CD4-positive, alpha-beta memory T cell (primary cell): Measurements from ENCODE around the gene FOXP4. TPM values are rescaled to one million over a fixed set of nuclear protein-coding genes. Genes with fewer than 3 reads are reported as not detected.

Experiments
- CTCF ChIA-PET: fragments of 350-600 bp; sonication (Branson Sonifier 250); formaldehyde crosslinking; loops from one replicate; lab custom pipeline; 2021; ENCODE audit warnings: inconsistent platforms; ENCODE audit not compliant: partially characterized antibody; lab: Charles Lee
- POLR2A ChIA-PET: fragments of 350-600 bp; sonication (Branson Sonifier 250); formaldehyde crosslinking; loops from one replicate; lab custom pipeline; 2021; ENCODE audit not compliant: partially characterized antibody; lab: Charles Lee
- DNase-seq, 5 donors: peaks; one replicate each; pipeline versions ENCODE4 v3.0.0 to v3.0.0-alpha.2; 2020 to 2022; ENCODE audit warnings: mixed read lengths in 1 of 5
- H3K27ac ChIP-seq: one replicate; pipeline ENCODE4 v1.7.0; 2013; ENCODE audit warnings: low read depth, low read length
- H3K27me3 ChIP-seq: 2 replicates; pipeline ENCODE4 v1.7.0; 2013; ENCODE audit warnings: mild to moderate bottlenecking, low read length, moderate library complexity; ENCODE audit not compliant: insufficient read depth
- H3K36me3 ChIP-seq: 2 replicates; pipeline ENCODE4 v1.7.0; 2013; ENCODE audit warnings: mild to moderate bottlenecking, low read length, moderate library complexity; ENCODE audit not compliant: insufficient read depth
- H3K4me1 ChIP-seq: 2 replicates; pipeline ENCODE4 v1.7.0; 2013; ENCODE audit warnings: mild to moderate bottlenecking, low read length, moderate library complexity; ENCODE audit not compliant: insufficient read depth
- H3K4me3 ChIP-seq, 2 donors: one replicate each; pipeline ENCODE4 v1.7.0; 2013; ENCODE audit warnings: low read length in 2 of 2, mild to moderate bottlenecking in 1 of 2
- H3K9me3 ChIP-seq, 2 donors: one replicate each; pipeline ENCODE4 v1.7.0; 2013; ENCODE audit warnings: low read length in 2 of 2, control low read depth in 1 of 2; ENCODE audit not compliant: control insufficient read depth in 1 of 2
- H3K27ac Mint-ChIP-seq, 7 donors: one replicate each; pipeline ENCODE4 v1.8.0; 2020 to 2021; ENCODE audit warnings: mixed read lengths in 7 of 7, mild to moderate bottlenecking in 6 of 7, inconsistent platforms in 3 of 7, moderate library complexity in 3 of 7
- H3K27me3 Mint-ChIP-seq, 2 donors: one replicate each; pipeline ENCODE4 v1.8.0; 2020 to 2021; ENCODE audit warnings: mixed read lengths in 2 of 2
- H3K36me3 Mint-ChIP-seq, 2 donors: one replicate each; pipeline ENCODE4 v1.8.0; 2020 to 2021; ENCODE audit warnings: mixed read lengths in 2 of 2, inconsistent platforms in 1 of 2, mild to moderate bottlenecking in 1 of 2
- H3K4me1 Mint-ChIP-seq, 4 donors: one replicate each; pipeline ENCODE4 v1.8.0; 2020 to 2021; ENCODE audit warnings: mixed read lengths in 4 of 4, mild to moderate bottlenecking in 1 of 4
- H3K4me3 Mint-ChIP-seq, 8 donors: one replicate each; pipeline ENCODE4 v1.8.0; 2020 to 2021; ENCODE audit warnings: mixed read lengths in 8 of 8, mild to moderate bottlenecking in 7 of 8, moderate library complexity in 6 of 8, inconsistent platforms in 3 of 8
- H3K9me3 Mint-ChIP-seq, 8 donors: one replicate each; pipeline ENCODE4 v1.8.0; 2020 to 2021; ENCODE audit warnings: mixed read lengths in 8 of 8, mild to moderate bottlenecking in 5 of 8, inconsistent platforms in 3 of 8, moderate library complexity in 1 of 8
- intact Hi-C: fragments of 100-400 bp; cut with micrococcal nuclease; formaldehyde crosslinking; loops from one replicate; pipeline ENCODE4 v1.15.1; 2023
- polyA plus RNA-seq, 2 donors: library from polyadenylated mRNA; unstranded; fragments of 300-500 nt; fragmentation: Illumina TruSeq; gene quantifications; one replicate each; pipeline ENCODE4 v1.2.3, GENCODE V29; 2021
- total RNA-seq, 2 experiments: library from RNA; stranded (reverse); gene quantifications; one replicate each; pipeline ENCODE4 v1.2.3, GENCODE V29; 2021

The FOXP4 gene
- total and polyA plus RNA-seq, 4 experiments from 2014 or later: 0.08 to 7.8 (median 4.5) TPM

DNA sequence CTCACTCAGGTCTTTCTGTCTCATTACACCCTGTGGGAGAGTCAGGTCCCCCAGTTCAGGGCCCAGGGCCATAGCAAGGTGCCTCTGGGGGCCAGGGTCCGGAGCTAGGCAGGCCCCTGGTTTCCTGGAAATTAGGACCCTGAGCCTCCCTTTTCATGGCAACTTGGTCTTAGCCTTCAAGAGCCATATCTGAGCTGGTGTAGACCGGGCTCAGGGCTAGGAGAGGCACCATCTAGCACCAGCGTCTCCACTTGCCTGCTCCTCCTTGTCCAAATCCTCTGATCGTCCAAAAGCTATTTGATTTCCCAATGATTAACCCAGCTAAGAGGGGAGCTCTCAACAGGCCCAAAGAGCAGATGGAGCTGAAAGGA lies 97.7 kb downstream of the FOXP4 start:
- intact Hi-C loops: no loop called here
- Histone ChIP-seq H3K27ac (no peak overlapping the region), H3K27me3 (peaks cover 13% of the 10 kb centered on the region), H3K4me3 (no peak overlapping the region), H3K4me1 (no peaks in the 10 kb centered on the region), H3K9me3 (no peaks in the 10 kb centered on the region), H3K36me3 (no peaks in the 10 kb centered on the region)
- Mint-ChIP-seq H3K9me3 (no peaks in the 10 kb centered on the region), H3K4me1 (peaks cover 0 to 8% (median 0%) of the 10 kb centered on the region in 4 donors), H3K36me3 (no peaks in the 10 kb centered on the region), H3K27me3 (peaks cover 19 to 38% of the 10 kb centered on the region in 2 donors), H3K27ac (no peak overlapping the region), H3K4me3 (no peak overlapping the region)
- POLR2A ChIA-PET: no interaction called here
- no peak for DNase-seq
- CTCF ChIA-PET: no interaction called here

DNA sequence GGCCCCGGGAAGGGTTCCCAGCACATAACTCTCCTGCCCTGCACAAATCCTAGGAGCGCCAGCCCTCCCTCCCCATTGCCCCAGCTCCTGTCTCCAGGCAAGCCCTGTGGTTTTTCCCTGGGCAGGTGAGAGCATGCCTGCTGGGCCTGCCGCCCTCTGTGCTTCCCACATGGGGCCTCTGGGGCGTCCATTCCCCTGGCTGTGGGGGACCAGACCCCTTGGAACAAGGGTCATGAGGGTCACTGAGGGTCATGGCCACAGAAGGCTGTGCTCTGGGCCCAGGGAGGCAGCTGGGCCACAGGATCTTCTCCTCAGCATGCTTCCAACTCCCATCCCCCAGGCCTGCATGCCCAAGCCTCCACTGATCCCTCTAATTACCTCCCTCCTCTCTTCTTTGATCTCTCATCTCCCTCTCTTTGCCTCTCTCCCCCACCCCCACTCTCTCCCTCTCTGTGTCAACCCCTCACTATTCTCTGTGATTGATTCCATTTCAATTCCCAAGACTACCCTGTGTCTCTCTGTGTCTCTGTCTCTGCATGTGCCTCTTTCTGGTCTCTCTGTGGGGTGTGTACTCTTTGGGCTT lies 98.2 kb downstream of the FOXP4 start:
- peaks cover 16 to 33% of the 10 kb centered on the region in 2 donors for H3K27me3 Mint-ChIP-seq

DNA sequence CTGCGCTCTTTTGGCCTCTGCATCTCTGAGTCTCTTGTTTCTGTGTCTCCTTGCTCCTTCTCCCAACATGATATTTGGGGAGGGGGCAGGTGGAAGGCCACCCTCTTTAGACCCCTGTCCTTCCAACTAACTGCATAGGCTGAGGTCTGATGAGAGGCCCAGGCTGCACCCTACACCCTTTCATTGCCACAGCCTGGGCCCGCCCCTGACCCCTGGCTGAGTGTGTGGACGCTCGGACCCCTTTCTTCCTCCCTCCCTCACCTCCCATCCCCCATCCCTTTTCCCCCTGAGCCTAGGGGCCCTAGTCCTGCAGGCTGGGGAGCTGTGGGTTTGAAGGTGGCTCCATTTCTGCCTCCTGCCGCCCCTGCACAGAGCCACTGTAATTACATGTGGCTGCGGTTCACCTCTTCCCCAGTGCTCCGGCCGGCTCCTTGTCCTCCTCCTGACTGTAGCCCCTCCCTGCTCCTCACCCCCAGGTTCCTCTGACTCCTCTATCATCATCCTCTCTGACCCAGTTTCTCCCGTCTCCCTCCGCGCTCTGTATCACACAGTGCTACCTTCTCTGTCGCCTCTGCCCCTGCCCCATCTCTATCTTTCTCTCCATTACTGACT lies 98.9 kb downstream of the FOXP4 start:
- H3K9me3 ChIP-seq: no peaks in the 10 kb centered on the region
- H3K27ac ChIP-seq: no peak overlapping the region
- H3K9me3 Mint-ChIP-seq: no peaks in the 10 kb centered on the region
- H3K4me3 Mint-ChIP-seq: no peak overlapping the region
- intact Hi-C loops: no loop called here
- no peaks in the 10 kb centered on the region for H3K36me3 Mint-ChIP-seq
- POLR2A ChIA-PET: no interaction called here
- peaks cover 5% of the 10 kb centered on the region for H3K27me3 ChIP-seq
- H3K36me3 ChIP-seq: no peaks in the 10 kb centered on the region
- H3K27ac Mint-ChIP-seq: no peak overlapping the region
- CTCF ChIA-PET: no interaction called here
- DNase-seq: no peak
- no peaks in the 10 kb centered on the region for H3K4me1 Mint-ChIP-seq
- peaks cover 10 to 27% of the 10 kb centered on the region in 2 donors for H3K27me3 Mint-ChIP-seq
- H3K4me3 ChIP-seq: no peak overlapping the region
- H3K4me1 ChIP-seq: no peaks in the 10 kb centered on the region

More for the DNA sequence above, 98.2 kb downstream of the FOXP4 start:
- POLR2A ChIA-PET: no interaction called here
- no peaks in the 10 kb centered on the region for H3K36me3 ChIP-seq
- H3K9me3 Mint-ChIP-seq: no peaks in the 10 kb centered on the region
- no peaks in the 10 kb centered on the region for H3K36me3 Mint-ChIP-seq
- H3K27me3 ChIP-seq: peaks cover 7% of the 10 kb centered on the region
- H3K4me3 Mint-ChIP-seq: no peak overlapping the region
- CTCF ChIA-PET: no interaction called here
- H3K9me3 ChIP-seq: no peaks in the 10 kb centered on the region
- no peaks in the 10 kb centered on the region for H3K4me1 ChIP-seq
- H3K4me1 Mint-ChIP-seq: peaks cover 0 to 5% (median 0%) of the 10 kb centered on the region in 4 donors
- no peak overlapping the region for H3K4me3 ChIP-seq
- no peak for DNase-seq
- H3K27ac Mint-ChIP-seq: no peak overlapping the region
- intact Hi-C loops: no loop called here
- no peak overlapping the region for H3K27ac ChIP-seq

DNA sequence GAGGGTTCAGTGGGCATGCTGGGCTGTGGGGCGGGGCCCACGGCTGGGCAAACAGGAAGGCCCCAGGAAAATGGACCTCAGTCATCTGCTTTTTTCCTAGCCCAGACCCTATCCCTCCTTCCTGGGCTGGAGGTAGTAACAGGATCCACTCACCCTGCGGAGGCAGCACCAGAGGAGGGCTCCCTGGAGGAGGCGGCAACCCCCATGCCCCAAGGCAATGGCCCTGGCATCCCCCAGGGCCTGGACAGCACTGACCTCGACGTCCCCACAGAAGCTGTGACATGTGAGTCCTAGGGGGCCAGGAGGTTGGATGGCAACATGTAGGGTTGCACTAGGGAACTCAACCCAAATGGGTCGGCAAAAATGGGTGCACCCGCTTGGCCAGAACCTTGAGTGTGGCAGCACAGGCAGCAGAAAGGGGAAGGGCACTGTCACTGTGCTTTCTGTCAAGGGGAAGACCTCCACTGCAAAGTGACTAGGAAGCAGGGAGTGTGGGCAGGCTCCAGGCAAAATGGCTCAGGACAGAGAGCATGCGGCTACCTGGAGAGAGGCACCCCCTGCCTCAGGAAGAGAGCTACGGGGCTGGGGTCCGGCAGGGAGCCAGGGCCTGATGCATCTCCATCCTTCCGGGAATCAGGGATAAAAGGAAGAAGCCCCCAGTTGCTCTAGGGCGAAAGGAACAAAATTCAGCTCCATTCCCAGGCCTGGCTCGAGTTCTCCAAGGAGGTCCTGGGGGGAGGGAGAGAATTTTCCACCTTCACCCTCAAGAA lies 100.0 kb downstream of the FOXP4 start:
- H3K9me3 Mint-ChIP-seq: no peaks in the 10 kb centered on the region
- no peaks in the 10 kb centered on the region for H3K9me3 ChIP-seq
- ChIA-PET CTCF (no interaction called here), POLR2A (no interaction called here)
- H3K27me3 Mint-ChIP-seq: peaks cover 7 to 21% of the 10 kb centered on the region in 2 donors
- no peak overlapping the region for H3K4me3 ChIP-seq
- no peaks in the 10 kb centered on the region for H3K4me1 ChIP-seq
- H3K27ac Mint-ChIP-seq: no peak overlapping the region
- H3K27me3 ChIP-seq: peaks cover 2% of the 10 kb centered on the region
- no peaks in the 10 kb centered on the region for H3K36me3 ChIP-seq
- H3K4me1 Mint-ChIP-seq: no peaks in the 10 kb centered on the region
- intact Hi-C loops: no loop called here
- no peak overlapping the region for H3K27ac ChIP-seq
- no peak overlapping the region for H3K4me3 Mint-ChIP-seq
- H3K36me3 Mint-ChIP-seq: no peaks in the 10 kb centered on the region
- no peak for DNase-seq

DNA sequence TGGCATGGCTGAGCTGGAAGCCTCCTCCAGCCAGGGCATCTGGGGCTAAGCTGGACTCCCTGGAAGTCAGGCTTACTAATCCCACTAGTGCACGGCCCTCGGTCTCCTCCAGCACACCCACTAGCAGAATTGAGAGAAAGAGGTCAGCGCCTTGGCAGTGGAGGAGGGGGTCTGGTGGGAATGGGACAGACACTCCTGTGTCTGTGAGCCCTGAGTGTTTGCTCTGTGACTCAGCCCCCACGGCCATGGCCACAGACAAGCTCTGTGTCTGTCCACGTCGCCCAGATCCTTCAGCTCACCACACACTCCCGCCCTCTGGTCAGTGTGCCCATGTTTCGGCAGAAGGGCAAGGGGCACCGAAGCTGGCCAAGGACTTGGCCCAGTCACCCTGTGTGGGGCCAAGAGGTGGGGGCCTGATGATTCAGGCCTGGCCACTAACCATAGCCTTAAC lies 100.9 kb downstream of the FOXP4 start:
- no peak overlapping the region for H3K27ac ChIP-seq
- intact Hi-C loops: no loop called here
- ChIA-PET POLR2A (no interaction called here), CTCF (no interaction called here)
- no peaks in the 10 kb centered on the region for H3K9me3 Mint-ChIP-seq
- H3K36me3 ChIP-seq: no peaks in the 10 kb centered on the region
- no peak overlapping the region for H3K4me3 Mint-ChIP-seq
- no peaks in the 10 kb centered on the region for H3K4me1 ChIP-seq
- H3K27me3 Mint-ChIP-seq: peaks cover 7 to 20% of the 10 kb centered on the region in 2 donors
- H3K36me3 Mint-ChIP-seq: no peaks in the 10 kb centered on the region
- H3K27ac Mint-ChIP-seq: no peak overlapping the region
- no peaks in the 10 kb centered on the region for H3K4me1 Mint-ChIP-seq
- DNase-seq: no peak
- no peak overlapping the region for H3K4me3 ChIP-seq
- H3K9me3 ChIP-seq: no peaks in the 10 kb centered on the region
- H3K27me3 ChIP-seq: no peaks in the 10 kb centered on the region

DNA sequence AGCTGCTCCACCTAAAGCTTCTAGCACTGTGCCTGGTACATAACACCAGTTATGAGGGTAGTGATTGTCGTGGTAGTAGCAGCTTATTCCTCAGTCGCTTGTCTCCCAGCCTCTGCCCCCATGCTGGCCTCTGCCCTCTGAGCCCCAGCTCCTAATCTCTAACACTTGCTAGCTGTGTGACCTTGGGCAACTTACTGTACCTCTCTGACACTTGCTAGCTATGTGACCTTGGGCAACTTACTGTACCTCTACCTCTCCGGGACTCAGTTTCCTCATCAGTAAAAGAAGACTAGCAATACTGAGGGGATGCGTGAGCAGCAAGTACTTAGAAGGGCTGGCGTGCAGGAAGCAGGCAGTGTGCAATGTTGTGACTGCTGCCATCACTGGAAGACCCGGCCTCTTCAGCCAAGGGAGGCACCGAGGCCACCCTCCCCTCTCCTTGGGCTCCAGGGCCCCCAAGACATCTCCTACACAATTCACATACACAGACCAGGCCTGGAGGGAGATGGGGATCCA lies 101.9 kb downstream of the FOXP4 start:
- no peaks in the 10 kb centered on the region for H3K9me3 ChIP-seq
- Mint-ChIP-seq H3K4me1 (no peaks in the 10 kb centered on the region), H3K27me3 (peaks cover 8 to 19% of the 10 kb centered on the region in 2 donors), H3K27ac (no peak overlapping the region), H3K36me3 (no peaks in the 10 kb centered on the region), H3K4me3 (no peak overlapping the region), H3K9me3 (no peaks in the 10 kb centered on the region)
- no peaks in the 10 kb centered on the region for H3K27me3 ChIP-seq
- no peak for DNase-seq
- H3K4me3 ChIP-seq: no peak overlapping the region
- no peaks in the 10 kb centered on the region for H3K4me1 ChIP-seq
- intact Hi-C loops: no loop called here
- no peak overlapping the region for H3K27ac ChIP-seq
- ChIA-PET CTCF (interaction anchor here (0.7 to 1.2 kb wide), 4 partner anchors 14 to 994 kb away, joined by 3 to 4 read pairs (median 3); no protein-coding TSS in a partner anchor), POLR2A (no interaction called here)
- H3K36me3 ChIP-seq: no peaks in the 10 kb centered on the region

DNA sequence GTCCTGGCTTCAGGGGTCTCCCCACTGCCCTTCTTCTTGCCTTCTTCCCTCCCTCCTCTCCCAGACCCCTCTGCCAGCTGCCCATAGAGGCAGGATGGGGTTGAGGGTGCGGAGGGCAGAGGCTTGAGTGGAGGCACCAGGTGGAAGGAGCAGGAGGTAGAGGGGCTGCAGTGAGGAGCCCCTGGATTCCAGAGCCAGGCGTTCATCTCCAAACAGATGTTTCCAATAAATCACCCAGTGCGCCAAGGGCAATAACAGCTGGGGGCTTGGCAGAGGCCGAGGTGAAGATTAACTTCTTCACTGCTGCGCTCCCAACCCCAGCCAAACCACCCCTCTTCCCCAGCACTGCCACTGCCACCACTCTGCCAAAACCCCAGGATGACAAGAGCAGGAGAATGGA lies 102.7 kb downstream of the FOXP4 start:
- no peaks in the 10 kb centered on the region for H3K4me1 ChIP-seq
- no peaks in the 10 kb centered on the region for H3K9me3 ChIP-seq
- peaks cover 8 to 19% of the 10 kb centered on the region in 2 donors for H3K27me3 Mint-ChIP-seq
- no peaks in the 10 kb centered on the region for H3K27me3 ChIP-seq
- no peak overlapping the region for H3K27ac ChIP-seq
- no peak overlapping the region for H3K4me3 ChIP-seq
- ChIA-PET CTCF (no interaction called here), POLR2A (no interaction called here)
- intact Hi-C loops: no loop called here
- no peaks in the 10 kb centered on the region for H3K36me3 Mint-ChIP-seq
- no peak for DNase-seq
- no peaks in the 10 kb centered on the region for H3K9me3 Mint-ChIP-seq
- no peak overlapping the region for H3K4me3 Mint-ChIP-seq
- no peaks in the 10 kb centered on the region for H3K36me3 ChIP-seq
- no peaks in the 10 kb centered on the region for H3K4me1 Mint-ChIP-seq
- no peak overlapping the region for H3K27ac Mint-ChIP-seq
